ENCODE results near the gene SNAPC4.
A peak's percentile ranks its signal among the peaks of the same experiment; 100 is the strongest.
"Not testable (repeated sequence)": the region's sequence is repeated elsewhere in the genome, so short reads cannot be mapped to it uniquely, and the experiment has no call there.

Gene SNAPC4

DNA sequence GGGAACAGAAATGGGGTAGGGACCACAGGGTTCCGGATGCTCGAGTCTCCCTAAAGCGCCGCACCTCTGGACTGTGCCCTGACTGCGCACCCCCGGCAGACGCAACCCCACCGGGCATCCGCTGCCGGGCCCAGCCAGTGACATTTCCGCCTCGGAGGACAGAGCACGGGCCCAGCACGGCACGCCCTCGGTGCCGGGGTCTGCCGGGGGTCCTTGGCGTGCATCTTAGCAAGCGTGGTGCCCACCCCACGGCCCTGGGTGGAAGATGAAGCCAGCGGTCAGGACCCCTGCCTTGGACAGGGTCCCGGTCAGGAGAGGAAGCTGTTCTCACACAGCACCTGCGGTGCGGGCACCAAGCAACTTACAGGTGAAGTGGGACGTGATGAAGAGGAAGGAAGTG lies 32.6 kb upstream of the SNAPC4 start:
- no peak for DNase-seq (ENCODE audit: low spot score)

DNA sequence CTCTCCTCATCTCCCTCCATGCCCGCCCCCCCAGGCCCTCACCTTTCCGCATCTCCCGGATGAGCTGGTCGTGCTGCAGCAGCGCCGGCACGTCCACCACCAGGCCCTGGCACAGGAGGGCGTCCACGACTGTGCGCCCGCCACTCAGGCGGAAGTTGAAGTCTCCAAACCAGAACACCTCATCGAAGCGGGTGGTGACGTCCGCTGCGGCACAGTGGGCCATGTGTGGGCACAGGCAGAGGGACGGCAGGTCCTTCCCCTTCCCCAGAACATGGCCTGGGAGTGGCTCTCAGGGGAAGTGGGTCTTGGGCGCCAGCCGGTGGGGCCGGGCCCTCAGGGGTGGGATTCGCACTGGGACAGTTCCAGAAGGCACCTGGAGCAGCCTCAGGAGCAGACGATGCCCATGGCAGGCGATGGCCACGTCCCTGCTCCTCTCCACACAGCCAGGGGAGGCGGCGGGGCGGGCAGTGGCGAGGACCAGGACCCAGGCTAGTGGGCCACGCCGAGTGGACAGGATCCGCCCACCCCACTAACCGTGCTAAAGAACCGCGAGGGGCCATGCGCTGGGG lies 31.9 kb upstream of the SNAPC4 start:
- no peak for DNase-seq (ENCODE audit: low spot score)

DNA sequence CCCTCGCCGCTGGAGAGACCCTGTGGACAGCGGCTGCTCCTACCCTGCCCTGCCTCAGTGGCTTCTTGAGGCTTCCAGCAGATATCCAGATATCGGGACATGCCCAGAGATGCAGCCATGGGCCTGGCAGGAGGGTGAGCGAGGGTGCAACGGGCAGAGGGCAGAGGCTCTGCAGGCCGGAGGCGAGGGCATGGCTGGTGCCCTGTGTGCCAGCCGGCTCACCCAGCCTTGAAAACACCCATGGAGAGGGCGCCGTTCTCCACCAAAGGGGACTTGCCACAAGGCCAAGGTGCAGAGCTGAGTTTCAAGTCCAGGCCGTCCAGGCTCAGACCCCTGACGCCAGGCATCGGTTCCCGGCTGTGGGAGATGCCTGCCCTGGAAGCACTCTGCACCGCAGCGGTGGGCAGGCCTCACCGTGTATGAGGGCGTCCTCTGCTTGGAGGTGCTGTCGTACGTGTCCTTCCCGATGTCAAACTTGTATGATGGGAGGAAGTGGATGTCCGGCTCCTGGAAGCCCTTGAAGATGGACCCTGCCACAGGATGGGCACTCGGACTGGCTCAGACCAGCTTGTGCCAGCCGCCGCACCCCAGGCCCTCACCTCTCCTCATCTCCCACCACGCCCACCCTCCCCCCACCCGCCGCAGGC lies 30.7 kb upstream of the SNAPC4 start:
- DNase-seq (ENCODE audit: low spot score), result no peak

DNA sequence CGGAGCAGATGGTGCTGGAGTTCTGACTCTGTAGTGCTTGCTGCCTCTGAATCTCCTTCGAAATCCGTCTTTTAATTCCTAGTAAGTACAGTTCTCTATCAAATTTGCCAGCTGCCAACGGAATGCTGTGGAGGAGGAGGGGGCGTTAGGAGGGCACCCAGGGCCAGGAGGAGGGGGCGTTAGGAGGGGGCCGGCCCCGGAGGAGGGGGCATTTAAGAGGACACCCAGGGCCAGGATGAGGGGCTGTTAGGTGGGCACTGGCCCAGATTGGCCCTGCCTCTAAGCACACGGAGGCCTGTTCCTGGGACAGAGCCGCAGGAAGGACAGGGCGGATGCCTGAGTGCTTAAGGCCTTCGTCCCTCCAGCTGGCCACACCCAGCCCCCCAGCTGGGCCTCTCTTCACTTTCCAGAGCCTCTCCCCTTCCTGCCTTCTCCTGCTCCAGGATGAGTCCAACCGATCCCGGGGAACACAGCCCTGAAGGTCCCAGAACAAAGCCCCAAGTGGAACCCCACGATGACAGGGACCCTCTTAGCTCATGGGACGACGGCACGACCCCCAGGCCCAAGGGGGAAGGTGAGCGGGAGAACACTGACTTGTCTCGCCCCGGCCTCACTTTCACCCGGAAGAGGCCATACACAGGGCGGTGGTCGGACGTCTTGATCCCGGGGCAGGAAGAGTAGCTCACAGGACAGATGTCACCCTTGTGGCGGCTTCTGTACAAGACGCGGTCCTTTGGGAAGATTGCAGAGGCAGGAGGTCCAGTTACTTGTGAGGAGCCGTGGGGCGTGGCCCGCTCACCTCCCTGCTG lies 29.9 kb upstream of the SNAPC4 start:
- no peak for DNase-seq (ENCODE audit: low spot score)

DNA sequence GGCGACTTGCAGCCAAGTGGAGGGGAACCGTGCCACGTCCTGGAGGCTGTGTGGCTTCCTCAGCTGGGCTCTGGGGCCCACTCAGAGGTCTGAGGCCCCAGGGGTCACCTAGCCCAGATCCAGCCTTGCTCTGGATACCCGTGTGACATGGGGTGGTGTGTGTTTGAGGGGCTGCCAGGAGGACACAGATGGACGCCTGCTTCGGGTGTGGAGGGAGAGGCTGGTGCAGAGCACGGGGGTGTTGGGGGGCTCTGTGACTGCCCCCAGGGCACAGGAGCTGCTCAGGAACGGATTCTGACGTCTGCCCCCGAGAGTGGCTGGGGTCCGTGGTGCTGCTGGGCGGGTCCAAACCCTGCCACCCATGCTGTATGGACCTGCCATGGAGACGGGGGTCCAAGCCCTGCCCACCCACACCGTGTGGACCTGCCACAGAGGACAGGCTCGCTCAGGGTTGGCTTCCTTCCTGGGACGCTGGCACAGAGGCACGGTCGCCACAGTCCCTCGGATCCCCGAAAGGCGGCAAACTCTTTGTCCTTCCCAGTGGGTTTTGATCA lies 29.2 kb upstream of the SNAPC4 start:
- DNase-seq (ENCODE audit: low spot score), result no peak

DNA sequence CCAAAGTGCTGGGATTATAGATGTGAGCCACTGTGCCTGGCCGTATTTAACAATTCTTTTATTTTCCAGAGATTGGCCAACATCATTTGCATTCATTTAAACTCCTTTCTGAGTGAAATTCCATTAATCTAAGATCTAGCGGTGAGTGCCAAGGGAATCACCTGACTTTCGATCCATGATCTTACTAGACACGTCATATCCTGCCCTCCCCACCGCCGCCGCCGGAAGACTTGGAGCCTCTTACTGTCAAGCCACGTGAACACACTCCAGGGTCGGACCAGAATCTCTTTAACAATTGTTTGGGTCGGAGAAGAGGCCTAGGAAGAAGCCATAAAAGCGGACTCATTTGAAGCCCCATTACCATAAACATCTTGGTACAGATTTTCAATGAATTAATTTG lies 26.8 kb upstream of the SNAPC4 start:
- no peak for DNase-seq (ENCODE audit: low spot score)

DNA sequence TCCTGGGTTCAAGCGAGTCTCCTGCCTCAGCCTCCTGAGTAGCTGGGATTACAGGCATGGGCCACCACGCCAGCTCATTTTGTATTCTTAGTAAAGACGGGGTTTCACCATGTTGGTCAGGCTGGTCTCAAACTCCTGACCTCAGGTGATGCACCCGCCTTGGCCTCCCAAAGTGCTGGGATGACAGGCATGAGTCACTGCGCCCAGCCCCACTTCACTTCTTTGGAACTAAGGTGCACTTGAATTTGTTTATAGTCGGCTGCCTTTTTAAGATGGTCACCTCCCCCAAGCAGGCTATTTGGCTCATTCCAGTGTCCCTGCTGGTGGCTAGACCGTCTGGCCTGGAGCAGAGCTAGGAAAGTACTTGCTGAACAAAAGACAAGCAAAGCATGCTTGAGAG lies 25.4 kb upstream of the SNAPC4 start:
- not testable (repeated sequence) for DNase-seq (ENCODE audit: low spot score)

DNA sequence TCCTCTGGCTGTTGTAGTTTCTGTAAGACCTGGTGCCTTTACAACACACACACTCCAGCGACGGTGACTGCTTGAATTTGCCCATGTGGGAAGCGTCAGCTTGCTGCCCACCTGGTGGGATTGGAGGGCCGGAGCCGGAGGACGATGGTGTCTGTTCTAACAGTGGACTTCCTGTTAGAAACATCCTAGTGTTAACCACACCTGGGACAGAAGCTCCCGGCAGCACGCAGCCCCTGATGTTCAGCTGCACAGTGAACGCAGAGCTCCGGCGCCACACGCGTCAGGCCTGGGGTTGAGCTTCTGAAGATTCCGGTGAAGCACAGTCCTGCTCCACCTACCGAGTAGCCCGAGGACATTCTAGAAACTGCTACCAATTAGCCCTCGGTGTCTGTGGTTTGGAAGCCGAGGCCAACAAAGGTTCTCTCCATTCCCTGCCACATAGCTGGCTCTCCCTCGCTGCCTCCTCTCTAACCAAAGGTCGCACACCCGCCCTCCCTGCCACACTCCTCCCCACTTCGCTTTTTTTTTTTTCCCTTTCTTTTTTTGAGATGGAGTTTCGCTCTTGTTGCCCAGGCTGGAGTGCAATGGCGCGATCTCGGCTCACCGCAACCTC lies 24.9 kb upstream of the SNAPC4 start:
- no peak for DNase-seq (ENCODE audit: low spot score)

DNA sequence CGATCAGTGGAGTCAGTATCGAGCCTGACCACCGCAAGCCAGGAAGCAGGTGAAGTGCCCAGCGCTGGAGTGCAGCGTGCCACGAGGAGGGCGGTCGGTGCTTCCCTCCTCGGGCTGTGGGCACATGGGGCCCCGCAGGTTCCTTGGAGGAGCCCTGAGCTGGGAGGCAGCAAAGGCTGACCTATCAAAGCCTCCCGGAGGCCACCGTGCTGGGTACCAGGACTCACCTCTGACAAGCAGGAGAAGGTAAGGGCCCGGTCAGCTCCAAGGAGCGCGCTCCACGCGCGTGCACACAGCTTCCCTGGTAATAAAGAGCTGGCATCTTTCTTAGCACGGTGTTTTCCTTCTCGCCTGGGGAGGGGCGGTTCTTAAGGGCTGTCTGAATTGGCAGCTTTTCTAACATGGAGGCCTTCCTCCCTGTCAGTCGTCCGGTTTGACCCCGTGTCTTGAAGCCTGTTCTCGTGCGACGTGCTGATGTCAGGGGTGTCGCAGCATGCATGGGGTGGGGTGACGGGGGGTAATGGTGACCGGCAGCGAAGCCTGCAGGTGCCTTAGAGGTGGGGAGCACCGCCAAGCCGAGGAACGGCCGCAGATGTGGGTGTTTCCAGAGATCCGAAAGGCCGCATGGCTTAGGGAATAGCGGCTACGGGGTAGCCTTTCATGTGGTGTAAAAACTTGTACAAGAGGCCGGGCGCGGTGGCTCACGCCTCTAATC lies 23.6 kb upstream of the SNAPC4 start:
- no peak for DNase-seq (ENCODE audit: low spot score)

DNA sequence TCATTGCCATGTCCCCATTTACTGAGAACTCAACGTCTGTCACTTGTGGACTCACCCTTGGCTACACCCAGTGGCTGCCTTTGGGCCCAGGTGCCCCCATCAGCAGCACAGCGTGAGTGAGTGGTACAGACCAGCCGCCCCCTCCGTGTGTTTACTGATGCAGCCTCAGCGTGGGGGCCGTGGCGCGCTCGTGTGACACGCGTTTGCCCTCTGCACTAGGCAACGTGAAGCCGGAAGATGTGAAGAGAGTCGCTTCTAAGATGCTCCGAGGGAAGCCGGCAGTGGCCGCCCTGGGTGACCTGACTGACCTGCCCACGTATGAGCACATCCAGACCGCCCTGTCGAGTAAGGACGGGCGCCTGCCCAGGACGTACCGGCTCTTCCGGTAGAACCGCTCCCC lies 22.9 kb upstream of the SNAPC4 start:
- no peak for DNase-seq (ENCODE audit: low spot score)

DNA sequence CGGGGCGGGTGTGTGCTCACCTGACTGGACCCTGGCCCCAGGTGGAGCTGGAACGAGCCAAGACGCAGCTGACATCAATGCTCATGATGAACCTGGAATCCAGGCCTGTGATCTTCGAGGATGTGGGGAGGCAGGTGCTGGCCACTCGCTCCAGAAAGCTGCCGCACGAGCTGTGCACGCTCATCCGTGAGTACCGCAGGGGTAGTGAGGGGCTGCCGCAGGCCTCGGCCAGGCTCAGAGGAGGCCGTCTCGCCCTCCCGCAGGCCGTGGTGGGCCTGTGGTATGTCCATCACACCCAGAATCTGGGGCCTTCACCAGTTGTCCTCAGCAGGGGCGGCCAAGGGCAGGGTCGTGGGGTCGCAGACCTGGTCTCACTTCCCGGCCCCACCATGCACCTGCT lies 21.8 kb upstream of the SNAPC4 start:
- no peak for DNase-seq (ENCODE audit: low spot score)

DNA sequence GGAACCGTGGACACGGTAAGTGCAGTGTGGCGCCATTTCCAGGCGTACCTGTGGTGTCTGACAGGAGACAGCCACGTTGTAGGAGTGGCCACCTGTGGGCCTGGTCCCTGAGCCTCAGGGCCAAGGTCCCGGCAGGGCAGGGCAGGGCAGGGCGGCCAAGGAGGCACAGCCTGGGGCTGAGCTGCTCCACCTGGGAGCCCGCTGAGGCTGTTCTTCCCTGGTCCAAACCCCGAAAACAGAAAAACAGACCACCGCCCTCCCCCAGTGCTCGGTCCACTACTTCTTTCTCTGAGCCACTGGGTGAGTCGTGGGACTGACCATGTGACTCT lies 19.1 kb upstream of the SNAPC4 start:
- DNase-seq (ENCODE audit: low spot score), result no peak

DNA sequence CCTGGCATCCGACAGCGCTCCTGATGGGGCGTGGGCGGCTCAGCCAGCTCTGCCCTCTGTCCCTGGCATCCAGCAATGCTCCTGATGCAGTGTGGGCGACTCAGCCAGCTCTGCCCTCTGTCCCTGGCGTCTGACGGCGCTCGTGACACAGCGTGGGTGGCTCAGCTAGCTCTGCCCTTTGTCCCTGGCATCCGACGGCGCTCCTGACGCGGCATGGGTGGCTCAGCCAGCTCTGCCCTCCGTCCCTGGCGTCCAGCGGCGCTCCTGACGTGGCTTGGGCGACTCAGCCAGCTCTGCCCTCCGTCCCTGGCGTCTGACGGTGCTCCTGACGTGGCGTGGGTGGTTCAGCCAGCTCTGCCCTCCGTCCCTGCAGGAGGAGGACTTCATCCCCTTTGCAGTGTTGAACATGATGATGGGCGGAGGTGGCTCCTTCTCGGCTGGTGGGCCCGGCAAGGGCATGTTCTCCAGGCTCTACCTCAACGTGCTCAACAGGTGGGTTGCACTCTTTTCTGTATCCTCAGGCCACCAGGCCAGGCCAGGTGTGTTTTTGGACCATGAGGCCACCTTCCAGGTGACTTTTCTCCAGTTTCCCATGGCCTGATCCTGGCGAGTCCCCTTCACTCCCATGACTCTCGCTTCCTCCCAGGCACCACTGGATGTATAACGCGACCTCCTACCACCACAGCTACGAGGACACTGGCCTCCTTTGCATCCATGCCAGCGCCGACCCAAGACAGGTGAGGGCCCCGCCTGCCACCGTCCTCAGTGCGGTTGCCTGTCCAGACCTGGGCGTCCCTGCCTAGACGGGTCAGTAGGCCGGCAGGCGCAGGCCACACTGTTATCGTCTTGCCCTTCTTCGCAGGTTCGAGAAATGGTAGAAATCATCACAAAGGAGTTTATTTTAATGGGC lies 18.5 kb upstream of the SNAPC4 start:
- no peak for DNase-seq (ENCODE audit: low spot score)

DNA sequence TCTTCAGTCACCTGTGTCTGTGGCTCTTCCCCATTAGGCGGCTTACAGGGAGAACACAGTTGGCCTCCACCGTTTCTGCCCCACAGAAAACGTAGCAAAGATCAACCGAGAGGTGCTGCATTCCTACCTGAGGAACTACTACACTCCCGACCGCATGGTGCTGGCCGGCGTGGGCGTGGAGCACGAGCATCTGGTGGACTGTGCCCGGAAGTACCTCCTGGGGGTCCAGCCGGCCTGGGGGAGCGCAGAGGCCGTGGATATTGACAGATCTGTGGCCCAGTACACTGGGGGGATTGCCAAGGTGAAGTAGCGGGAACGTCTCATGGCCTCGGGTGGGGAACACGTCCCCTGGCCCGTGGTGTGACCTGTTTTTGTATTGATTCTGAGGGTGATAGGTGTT lies 16.9 kb upstream of the SNAPC4 start:
- DNase-seq (ENCODE audit: low spot score), result no peak

DNA sequence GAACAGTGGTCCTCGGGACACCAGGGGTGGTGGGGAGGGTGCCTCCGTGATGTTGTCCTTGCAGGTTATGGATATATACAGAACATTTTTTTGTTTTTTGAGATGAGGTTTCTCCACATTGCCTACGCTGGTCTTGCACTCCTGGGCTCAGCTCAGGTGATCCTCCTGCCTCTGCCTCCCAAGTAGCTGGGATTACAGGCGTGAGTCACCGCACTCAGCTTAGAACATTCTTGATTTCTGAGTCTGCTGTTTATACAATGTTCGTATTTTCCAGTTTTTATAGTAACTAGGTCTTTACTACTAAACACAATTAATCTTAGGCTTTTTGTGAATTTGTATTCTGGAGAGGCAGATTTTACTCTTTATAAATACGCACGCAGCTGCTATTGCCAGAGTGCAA lies 16.5 kb upstream of the SNAPC4 start:
- no peak for DNase-seq (ENCODE audit: low spot score)

DNA sequence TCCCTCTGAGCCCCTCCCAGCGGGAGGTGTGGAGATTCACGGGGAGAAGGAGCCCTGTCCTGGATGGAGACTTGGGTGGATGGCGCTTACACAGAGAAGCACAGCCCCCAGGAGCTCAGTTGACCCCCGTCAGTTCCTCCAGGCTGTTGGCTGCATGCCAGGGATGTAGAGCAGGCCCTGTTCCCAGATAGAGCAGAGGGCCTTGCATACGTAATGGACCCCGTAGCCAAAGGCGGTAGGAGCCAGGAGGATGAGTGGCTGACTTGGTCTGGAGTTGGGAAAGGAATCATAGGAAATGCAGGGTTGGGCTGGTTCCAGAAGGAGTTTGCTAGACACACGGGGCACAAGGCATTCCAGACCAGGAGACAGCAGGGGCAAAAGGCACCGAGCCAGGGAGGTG lies 13.0 kb upstream of the SNAPC4 start:
- DNase-seq (ENCODE audit: low spot score), result no peak

DNA sequence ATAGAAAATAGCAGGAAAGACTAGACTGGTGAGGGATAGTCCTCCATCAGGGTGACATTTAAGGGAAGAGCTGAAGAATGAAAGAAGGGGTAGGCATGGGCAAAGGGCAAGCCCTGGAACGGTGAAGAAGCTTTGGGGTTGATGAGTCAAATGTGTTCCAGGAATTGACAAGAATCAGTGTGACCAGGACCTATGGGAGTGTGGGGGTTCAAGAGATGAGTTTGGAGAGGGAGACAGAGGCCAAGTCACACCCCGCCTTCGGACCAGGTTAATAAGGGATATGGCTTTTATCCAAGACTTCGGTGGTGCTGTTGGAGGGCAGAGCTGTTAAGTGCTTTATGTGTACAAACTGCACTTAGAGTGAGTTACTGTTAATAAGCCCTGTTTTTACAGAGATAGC lies 11.4 kb upstream of the SNAPC4 start:
- no peak for DNase-seq (ENCODE audit: low spot score)

DNA sequence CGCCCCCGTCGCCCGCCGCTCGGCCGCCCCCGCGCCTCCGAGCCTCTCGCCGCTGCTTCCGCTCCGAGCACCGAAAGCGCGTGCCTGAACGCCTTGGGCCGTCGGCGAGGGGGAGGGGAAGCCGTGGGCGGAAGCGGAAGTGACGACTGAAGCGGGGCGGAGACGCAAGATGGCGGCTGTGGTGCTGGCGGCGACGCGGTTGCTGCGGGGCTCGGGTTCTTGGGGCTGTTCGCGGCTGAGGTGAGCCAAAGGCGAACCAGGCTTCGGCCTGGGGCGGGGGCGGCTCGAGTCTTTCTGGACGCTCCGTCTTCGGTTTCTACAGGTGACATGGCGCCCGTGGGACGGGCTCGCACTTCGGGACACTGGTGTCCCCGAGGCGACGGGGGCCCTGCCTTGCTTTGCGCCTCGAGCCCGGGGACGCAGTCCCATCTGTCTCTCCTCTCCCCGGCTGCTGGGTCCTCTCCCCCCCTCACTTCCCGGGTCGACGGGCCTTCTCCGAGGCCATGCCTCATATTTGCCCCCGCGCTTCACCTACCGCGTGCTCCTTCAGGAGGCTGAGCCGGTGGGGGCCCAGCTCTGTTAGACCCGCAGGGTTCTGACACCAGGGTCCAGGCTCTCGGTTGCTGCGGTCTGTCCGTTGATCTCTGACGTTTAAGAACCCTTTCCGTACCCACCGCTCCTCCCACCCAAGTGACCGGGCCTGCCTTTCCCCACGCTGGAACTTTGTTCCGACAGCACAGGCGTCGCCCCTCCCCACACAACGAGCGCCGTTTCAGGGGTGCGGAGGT lies 10.7 kb upstream of the SNAPC4 start, which contains the start of the genes ENTR1 and PMPCA:
Gene ENTR1 (minus strand): TSS at position 115 of the 788 bp plus-strand sequence. CDS start 217 bp downstream, outside the sequence.
Gene PMPCA (plus strand): TSS at position 159 of the 788 bp plus-strand sequence. CDS start 11 bp downstream, at position 170.
- peak; percentile 85 for DNase-seq (ENCODE audit: low spot score)

DNA sequence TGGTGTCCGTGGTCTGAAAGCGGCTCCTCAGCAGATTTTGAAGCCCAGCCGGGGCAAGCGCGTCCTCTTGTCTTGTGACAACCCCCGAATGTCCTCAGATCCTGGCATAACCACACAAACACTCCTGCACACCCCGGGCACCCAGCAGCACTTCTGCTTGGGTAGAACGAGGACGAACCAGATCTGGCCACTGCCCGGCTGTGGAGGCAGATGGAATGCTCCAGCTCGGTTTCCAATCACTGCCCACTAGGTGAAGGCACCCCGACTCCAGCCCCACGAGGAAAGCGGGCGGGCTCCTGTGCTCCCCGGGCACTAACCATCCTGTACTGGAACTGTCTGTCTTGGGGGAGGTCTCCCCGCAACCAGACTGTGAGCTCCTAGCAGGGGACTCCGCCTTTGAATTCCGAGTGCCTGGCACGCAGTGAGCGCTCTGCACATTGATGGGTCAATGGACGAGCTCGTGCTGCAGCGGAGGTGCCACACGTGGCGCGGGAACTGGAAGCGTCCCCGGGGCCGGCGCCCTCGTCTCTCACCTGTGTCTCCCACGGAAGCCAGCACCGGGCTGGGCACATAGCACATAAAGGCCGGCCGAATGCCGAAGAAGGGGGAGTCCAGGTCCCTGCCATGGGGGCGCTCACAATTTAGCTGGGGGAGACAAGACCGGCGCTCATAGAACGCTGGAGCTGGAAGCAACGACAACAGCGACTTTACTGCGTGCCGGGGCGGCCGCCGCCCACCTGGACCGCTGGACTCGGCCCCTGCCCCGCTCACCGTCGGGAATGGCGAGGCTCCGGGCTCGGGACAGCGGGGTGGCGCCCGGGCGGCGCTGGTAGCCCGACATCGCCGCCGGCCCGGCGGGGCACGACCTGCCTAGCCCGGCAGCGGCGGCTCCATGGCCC lies 9.8 kb upstream of the SNAPC4 start:
- no peak for DNase-seq (ENCODE audit: low spot score)

Data from cerebellar cortex (tissue), 1 donor.